Smooth muscle cell (in vitro differentiated cells): Measurements from ENCODE around the gene SLC13A2. TPM values are rescaled to one million over a fixed set of nuclear protein-coding genes. Genes with fewer than 3 reads are reported as not detected.

Experiments
- DNase-seq: peaks from one replicate; lab custom pipeline; 2025; ENCODE audit not compliant: unreplicated experiment; lab: John Stamatoyannopoulos, UW
- H2AFZ ChIP-seq: fragments of 200-600 bp; sonication (generic); 2 replicates; pipeline ENCODE4 v1.6.0; 2016; ENCODE audit warnings: antibody characterized with exemption, low read depth, mild to moderate bottlenecking
- H3F3A ChIP-seq: fragments of 200-600 bp; sonication (generic); 2 replicates; pipeline ENCODE4 v1.6.0; 2017; ENCODE audit warnings: antibody characterized with exemption, low read depth
- H3K27ac ChIP-seq: fragments of 200-600 bp; sonication (generic); 2 replicates; pipeline ENCODE4 v1.5.1; 2016; ENCODE audit warnings: low read depth, mild to moderate bottlenecking
- H3K27me3 ChIP-seq: fragments of 200-600 bp; sonication (generic); 2 replicates; pipeline ENCODE4 v1.6.1; 2016; ENCODE audit warnings: low read depth, mild to moderate bottlenecking
- H3K36me3 ChIP-seq: fragments of 200-600 bp; sonication (generic); 2 replicates; pipeline ENCODE4 v1.5.1; 2016; ENCODE audit warnings: low read depth
- H3K4me1 ChIP-seq: fragments of 200-600 bp; sonication (generic); 2 replicates; pipeline ENCODE4 v1.5.1; 2016; ENCODE audit warnings: low read depth
- H3K4me2 ChIP-seq: fragments of 200-600 bp; sonication (generic); 2 replicates; pipeline ENCODE4 v1.6.0; 2016; ENCODE audit warnings: mild to moderate bottlenecking
- H3K4me3 ChIP-seq: fragments of 200-600 bp; sonication (generic); 2 replicates; pipeline ENCODE4 v1.5.1; 2016; ENCODE audit warnings: mild to moderate bottlenecking
- H3K79me2 ChIP-seq: fragments of 200-600 bp; sonication (generic); 2 replicates; pipeline ENCODE4 v1.6.0; 2016; ENCODE audit warnings: low read depth, mild to moderate bottlenecking
- H3K9ac ChIP-seq: fragments of 200-600 bp; sonication (generic); 2 replicates; pipeline ENCODE4 v1.6.0; 2016; ENCODE audit warnings: low read depth
- H3K9me3 ChIP-seq: fragments of 200-600 bp; sonication (generic); replicated peaks from 2 replicates; pipeline ENCODE4 v1.5.1; 2016; ENCODE audit warnings: low read depth
- H4K20me1 ChIP-seq: fragments of 200-600 bp; sonication (generic); 2 replicates; pipeline ENCODE4 v1.6.0; 2016; ENCODE audit warnings: low read depth
- WGBS: methylation state at CpG from one replicate; pipeline ENCODE4 v1.1.7; 2016; ENCODE audit warnings: low lambda C conversion rate; 5-methylcytosine and 5-hydroxymethylcytosine counted together
- polyA plus RNA-seq: library from polyadenylated mRNA; unstranded; fragments of >200 nt; fragmentation: Nextera tagmentation; extraction: Ambion mirVana; gene quantifications from 2 replicates; pipeline ENCODE4 v1.2.1, GENCODE V29; 2016
- total RNA-seq: library from RNA; depleted of rRNA; stranded (reverse); fragments of >200 nt; gene quantifications from 2 replicates; pipeline ENCODE4 v1.2.3, GENCODE V29; 2014
- TF ChIP-seq, protein P1 (sequence below): fragments of 200-600 bp; sonication (generic); IDR thresholded peaks from 2 replicates; pipeline ENCODE4 v1.5.1; 2017; ENCODE audit warnings: borderline replicate concordance, mild to moderate bottlenecking, antibody characterized with exemption; ENCODE audit not compliant: insufficient read depth, poor library complexity, severe bottlenecking

Gene SLC13A2
- total and polyA plus RNA-seq, 2 experiments from 2014 or later: not detected

GRCh38 chr17:28495635-28496034 lies 22.2 kb downstream of the SLC13A2 start:
- Histone ChIP-seq H4K20me1 (no peaks in the 10 kb centered on the region), H3K4me1 (no peaks in the 10 kb centered on the region), H3K9me3 (no peaks in the 10 kb centered on the region), H3K27me3 (peaks cover 4% of the 10 kb centered on the region), H3K79me2 (no peaks in the 10 kb centered on the region), H2AFZ (no peak overlapping the region), H3K4me2 (no peak overlapping the region), H3K27ac (no peak overlapping the region), H3K9ac (no peak overlapping the region), H3F3A (no peaks in the 10 kb centered on the region), H3K36me3 (no peaks in the 10 kb centered on the region), H3K4me3 (no peak overlapping the region)
- TF ChIP-seq, protein P1, sequence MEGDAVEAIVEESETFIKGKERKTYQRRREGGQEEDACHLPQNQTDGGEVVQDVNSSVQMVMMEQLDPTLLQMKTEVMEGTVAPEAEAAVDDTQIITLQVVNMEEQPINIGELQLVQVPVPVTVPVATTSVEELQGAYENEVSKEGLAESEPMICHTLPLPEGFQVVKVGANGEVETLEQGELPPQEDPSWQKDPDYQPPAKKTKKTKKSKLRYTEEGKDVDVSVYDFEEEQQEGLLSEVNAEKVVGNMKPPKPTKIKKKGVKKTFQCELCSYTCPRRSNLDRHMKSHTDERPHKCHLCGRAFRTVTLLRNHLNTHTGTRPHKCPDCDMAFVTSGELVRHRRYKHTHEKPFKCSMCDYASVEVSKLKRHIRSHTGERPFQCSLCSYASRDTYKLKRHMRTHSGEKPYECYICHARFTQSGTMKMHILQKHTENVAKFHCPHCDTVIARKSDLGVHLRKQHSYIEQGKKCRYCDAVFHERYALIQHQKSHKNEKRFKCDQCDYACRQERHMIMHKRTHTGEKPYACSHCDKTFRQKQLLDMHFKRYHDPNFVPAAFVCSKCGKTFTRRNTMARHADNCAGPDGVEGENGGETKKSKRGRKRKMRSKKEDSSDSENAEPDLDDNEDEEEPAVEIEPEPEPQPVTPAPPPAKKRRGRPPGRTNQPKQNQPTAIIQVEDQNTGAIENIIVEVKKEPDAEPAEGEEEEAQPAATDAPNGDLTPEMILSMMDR: no peak
- DNase-seq: no peak
- WGBS: 98% methylated on average over 7 of the region's 8 CpGs

DNA sequence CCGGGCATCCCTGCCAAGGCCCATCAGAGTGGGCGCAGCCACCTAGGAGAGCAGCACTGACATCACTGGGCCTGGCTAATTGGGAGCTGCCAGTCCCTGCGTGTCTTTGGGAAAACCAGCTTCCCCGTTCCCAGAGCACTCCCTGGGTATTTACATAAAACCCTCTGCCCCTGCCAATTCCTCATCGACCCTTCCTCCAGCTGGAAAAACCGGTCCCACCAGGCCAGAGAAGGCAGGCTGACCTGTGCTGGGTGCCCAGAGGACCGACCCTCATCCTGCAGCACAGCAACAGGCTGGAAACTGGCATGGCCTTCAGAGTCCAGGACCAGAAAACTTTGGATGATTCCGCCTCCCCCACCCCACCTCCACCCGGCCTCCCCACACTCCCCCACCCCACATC lies 24.5 kb downstream of the SLC13A2 start:
- Histone ChIP-seq H2AFZ (no peak overlapping the region), H3K4me1 (no peaks in the 10 kb centered on the region), H3K27me3 (no peaks in the 10 kb centered on the region), H3K4me3 (no peak overlapping the region), H3K79me2 (no peaks in the 10 kb centered on the region), H4K20me1 (no peaks in the 10 kb centered on the region), H3K27ac (no peak overlapping the region), H3K9me3 (no peaks in the 10 kb centered on the region), H3F3A (no peaks in the 10 kb centered on the region), H3K36me3 (no peaks in the 10 kb centered on the region), H3K4me2 (no peak overlapping the region), H3K9ac (no peak overlapping the region)
- TF ChIP-seq, protein P1: no peak
- DNase-seq: no peak
- 59% methylated on average over 9 of the region's 9 CpGs for WGBS

DNA sequence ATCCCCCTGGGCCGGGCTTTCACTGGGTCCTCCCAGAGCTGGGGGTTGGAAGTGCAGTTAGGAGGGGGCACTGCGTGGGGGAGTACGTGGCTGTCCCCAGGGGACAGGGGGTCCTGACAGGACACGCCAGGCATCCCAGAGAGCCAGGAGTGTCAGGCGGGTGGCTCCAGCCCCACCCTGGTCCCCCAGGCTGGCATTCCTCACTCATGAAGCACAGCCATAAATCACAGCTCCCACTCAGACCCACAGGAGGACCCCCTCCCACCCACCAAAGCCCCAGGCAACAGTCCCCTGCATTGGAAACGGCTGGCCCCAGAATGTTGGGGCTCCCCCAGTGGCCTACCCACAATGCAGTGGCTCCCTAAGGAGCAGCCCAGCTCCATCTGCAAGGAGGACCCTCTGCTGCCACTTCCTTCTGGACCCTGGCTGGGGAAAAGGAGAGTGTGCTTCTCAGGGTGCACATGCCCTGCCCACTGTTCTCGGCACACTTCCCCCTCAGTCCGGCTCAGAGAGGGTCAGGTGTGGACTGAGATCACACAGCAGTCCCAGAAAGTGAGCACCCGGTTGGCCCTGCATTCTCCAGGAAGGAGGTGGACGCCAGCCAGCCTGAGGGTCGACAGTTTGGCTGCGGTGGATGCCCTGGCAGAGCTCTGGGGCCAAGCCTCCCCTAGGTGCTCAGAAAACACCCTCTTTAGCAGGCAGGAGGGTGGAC lies 25.4 kb downstream of the SLC13A2 start:
- Histone ChIP-seq H3K36me3 (no peaks in the 10 kb centered on the region), H3K9me3 (no peaks in the 10 kb centered on the region), H3F3A (no peaks in the 10 kb centered on the region), H3K4me1 (no peaks in the 10 kb centered on the region), H2AFZ (no peak overlapping the region), H3K4me2 (no peak overlapping the region), H3K9ac (no peak overlapping the region), H3K79me2 (no peaks in the 10 kb centered on the region), H3K4me3 (no peak overlapping the region), H3K27ac (no peak overlapping the region), H4K20me1 (no peaks in the 10 kb centered on the region), H3K27me3 (no peaks in the 10 kb centered on the region)
- TF ChIP-seq, protein P1: no peak
- no peak for DNase-seq
- WGBS: 71% methylated on average over 12 of the region's 12 CpGs

GRCh38 chr17:28499364-28499664 lies 25.9 kb downstream of the SLC13A2 start:
- H3K27ac ChIP-seq: no peak overlapping the region
- no peak overlapping the region for H3K9ac ChIP-seq
- no peak for DNase-seq
- TF ChIP-seq, protein P1: no peak
- H3F3A ChIP-seq: no peaks in the 10 kb centered on the region
- no peak overlapping the region for H3K4me2 ChIP-seq
- no peaks in the 10 kb centered on the region for H3K36me3 ChIP-seq
- H4K20me1 ChIP-seq: no peaks in the 10 kb centered on the region
- no peaks in the 10 kb centered on the region for H3K27me3 ChIP-seq
- 86% methylated on average over 9 of the region's 9 CpGs for WGBS
- H3K9me3 ChIP-seq: no peaks in the 10 kb centered on the region
- no peak overlapping the region for H3K4me3 ChIP-seq
- H2AFZ ChIP-seq: no peak overlapping the region
- no peaks in the 10 kb centered on the region for H3K79me2 ChIP-seq
- no peaks in the 10 kb centered on the region for H3K4me1 ChIP-seq
